Central memory CD4-positive, alpha-beta T cell (primary cell): ENCODE results near the gene ZDHHC7.
"Not testable (repeated sequence)": the region's sequence is repeated elsewhere in the genome, so short reads cannot be mapped to it uniquely, and the experiment has no call there.

Source experiments
- DNase-seq: peaks from one replicate; pipeline ENCODE4 v3.0.0; 2022

The ZDHHC7 gene

GRCh38 chr16:85042167-85042526 is 30.8 kb upstream of the ZDHHC7 start:
- DNase-seq: no peak

- no peak for DNase-seq
Measured at GRCh38 chr16:85041219-85042166, 30.2 kb upstream of the ZDHHC7 start.

- no peak for DNase-seq
Measured at GRCh38 chr16:85040685-85041084, 29.4 kb upstream of the ZDHHC7 start.

GRCh38 chr16:85037721-85038120 is 26.4 kb upstream of the ZDHHC7 start:
- no peak for DNase-seq

- no peak for DNase-seq
Measured at GRCh38 chr16:85037050-85037410, 25.7 kb upstream of the ZDHHC7 start.

- no peak for DNase-seq
Measured at GRCh38 chr16:85036236-85037049, 25.1 kb upstream of the ZDHHC7 start.

GRCh38 chr16:85034591-85035433 is 23.5 kb upstream of the ZDHHC7 start:
- no peak for DNase-seq

- DNase-seq: no peak
Measured at GRCh38 chr16:85033171-85033570, 21.8 kb upstream of the ZDHHC7 start.

GRCh38 chr16:85032187-85032586 is 20.9 kb upstream of the ZDHHC7 start:
- DNase-seq: not testable (repeated sequence)

- no peak for DNase-seq
Measured at GRCh38 chr16:85031451-85031850, 20.1 kb upstream of the ZDHHC7 start.

- no peak for DNase-seq
Measured at GRCh38 chr16:85029981-85030401, 18.7 kb upstream of the ZDHHC7 start.

- peak; percentile 63 for DNase-seq
Measured at GRCh38 chr16:85029408-85029784, 18.1 kb upstream of the ZDHHC7 start.

- peak; percentile 68 for DNase-seq
Measured at GRCh38 chr16:85028685-85029407, 17.5 kb upstream of the ZDHHC7 start.

GRCh38 chr16:85027958-85028684 is 16.8 kb upstream of the ZDHHC7 start:
- DNase-seq: no peak

GRCh38 chr16:85027349-85027957 is 16.1 kb upstream of the ZDHHC7 start, which contains the start of gene KIAA0513:
KIAA0513 (plus strand) TSS chr16:85027795; CDS start chr16:85067072, 39,277 bp downstream.
- DNase-seq: peak; percentile 96

- no peak for DNase-seq
Measured at GRCh38 chr16:85026703-85027102, 15.4 kb upstream of the ZDHHC7 start.

- DNase-seq: no peak
Measured at GRCh38 chr16:85025781-85026653, 14.7 kb upstream of the ZDHHC7 start.

- no peak for DNase-seq
Measured at GRCh38 chr16:85019659-85020245, 8.4 kb upstream of the ZDHHC7 start.

- no peak for DNase-seq
Measured at GRCh38 chr16:85018529-85019236, 7.3 kb upstream of the ZDHHC7 start.
